Liver (tissue), 9 donors: Measurements from ENCODE around the gene RAB11FIP5. TPM values are rescaled to one million over a fixed set of nuclear protein-coding genes. Genes with fewer than 3 reads are reported as not detected.

Source experiments
- DNase-seq: peaks from one replicate; pipeline ENCODE4 v3.0.0-alpha.2; 2017; ENCODE audit warnings: low spot score
- H3K27ac ChIP-seq, 2 donors: one replicate each; pipeline ENCODE4 v1.7.0; 2013; ENCODE audit warnings: inconsistent platforms in 2 of 2, low read length in 2 of 2, control low read depth in 1 of 2, low read depth in 1 of 2, mild to moderate bottlenecking in 1 of 2
- H3K27me3 ChIP-seq, 4 donors: one replicate each; pipeline versions ENCODE4 v1.6.1 to v1.7.0; 2013; ENCODE audit warnings: low read length in 3 of 4, inconsistent platforms in 1 of 4, mild to moderate bottlenecking in 1 of 4, moderate library complexity in 1 of 4; ENCODE audit not compliant: control insufficient read depth in 4 of 4, insufficient read depth in 4 of 4
- H3K36me3 ChIP-seq, 4 donors: one replicate each; pipeline versions ENCODE4 v1.6.1 to v1.7.0; 2013; ENCODE audit warnings: low read length in 3 of 4, mild to moderate bottlenecking in 3 of 4, low read depth in 1 of 4, moderate library complexity in 1 of 4; ENCODE audit not compliant: control insufficient read depth in 4 of 4, insufficient read depth in 3 of 4
- H3K4me1 ChIP-seq, 4 donors: one replicate each; pipeline versions ENCODE4 v1.6.1 to v1.7.0; 2013; ENCODE audit warnings: low read length in 3 of 4, mild to moderate bottlenecking in 3 of 4, moderate library complexity in 1 of 4; ENCODE audit not compliant: control insufficient read depth in 4 of 4, insufficient read depth in 4 of 4
- H3K4me3 ChIP-seq, 3 donors: one replicate each; pipeline versions ENCODE4 v1.6.1 to v1.7.0; 2013; ENCODE audit warnings: low read length in 3 of 3, control low read depth in 1 of 3, low read depth in 1 of 3, mild to moderate bottlenecking in 1 of 3
- H3K9ac ChIP-seq, 2 donors: one replicate each; pipeline ENCODE4 v1.7.0; 2013; ENCODE audit warnings: low read length in 2 of 2, mild to moderate bottlenecking in 2 of 2, moderate library complexity in 2 of 2, control low read depth in 1 of 2, low read depth in 1 of 2
- H3K9me3 ChIP-seq, 4 donors: one replicate each; pipeline versions ENCODE4 v1.6.1 to v1.7.0; 2013; ENCODE audit warnings: low read length in 3 of 4; ENCODE audit not compliant: control insufficient read depth in 4 of 4
- ATF3 ChIP-seq: IDR thresholded peaks from 2 replicates; pipeline ENCODE4 v1.6.1; 2016; ENCODE audit warnings: antibody characterized with exemption
- CTCF ChIP-seq: fragments of 150-350 bp; IDR thresholded peaks from 2 replicates; pipeline ENCODE4 v1.5.1; 2017; ENCODE audit warnings: improper control_type of control experiment, low read depth, low read length; ENCODE audit not compliant: missing input control
- EGR1 ChIP-seq, 2 donors: IDR thresholded peaks; 2 replicates each; pipeline ENCODE4 v1.6.1; 2016 to 2018; ENCODE audit warnings: antibody characterized with exemption in 2 of 2, low read depth in 2 of 2
- FOXA1 ChIP-seq: IDR thresholded peaks from 2 replicates; pipeline ENCODE4 v1.6.1; 2016; ENCODE audit warnings: antibody characterized with exemption
- GABPA ChIP-seq, 2 donors: IDR thresholded peaks in 1 of 2; conservative IDR thresholded peaks in 1 of 2; 2 replicates each; pipeline ENCODE4 v1.6.1; 2016; ENCODE audit warnings: antibody characterized with exemption in 2 of 2, mild to moderate bottlenecking in 1 of 2, moderate library complexity in 1 of 2
- HNF4A ChIP-seq, 2 donors: conservative IDR thresholded peaks; 2 replicates each; pipeline ENCODE4 v1.6.1; 2016; ENCODE audit warnings: antibody characterized with exemption in 2 of 2, mild to moderate bottlenecking in 2 of 2
- HNF4G ChIP-seq: IDR thresholded peaks from 2 replicates; pipeline ENCODE4 v1.6.1; 2016; ENCODE audit warnings: antibody characterized with exemption
- JUND ChIP-seq, 2 donors: IDR thresholded peaks; 2 replicates each; pipeline ENCODE4 v1.6.1; 2016; ENCODE audit warnings: antibody characterized with exemption in 2 of 2
- MAX ChIP-seq: IDR thresholded peaks from 2 replicates; pipeline ENCODE4 v1.6.1; 2016; ENCODE audit warnings: antibody characterized with exemption
- NR2F2 ChIP-seq: IDR thresholded peaks from 2 replicates; pipeline ENCODE4 v1.6.1; 2016; ENCODE audit warnings: antibody characterized with exemption
- REST ChIP-seq: IDR thresholded peaks from 2 replicates; pipeline ENCODE4 v1.6.1; 2016; ENCODE audit warnings: antibody characterized with exemption, mild to moderate bottlenecking
- RXRA ChIP-seq, 2 donors: IDR thresholded peaks; 2 replicates each; pipeline ENCODE4 v1.6.1; 2017 to 2018; ENCODE audit warnings: antibody characterized with exemption in 2 of 2, mild to moderate bottlenecking in 1 of 2
- SP1 ChIP-seq: IDR thresholded peaks from 2 replicates; pipeline ENCODE4 v1.6.1; 2018; ENCODE audit warnings: antibody characterized with exemption, mild to moderate bottlenecking
- YY1 ChIP-seq: IDR thresholded peaks from 2 replicates; pipeline ENCODE4 v1.6.1; 2016; ENCODE audit warnings: antibody characterized with exemption, mild to moderate bottlenecking
- ZBTB33 ChIP-seq: IDR thresholded peaks from 2 replicates; pipeline ENCODE4 v1.6.1; 2016; ENCODE audit warnings: antibody characterized with exemption
- WGBS: extraction: QIAGEN DNeasy Blood & Tissue Kit; methylation state at CpG from one replicate; pipeline ENCODE4 v1.1.7; 2013; 5-methylcytosine and 5-hydroxymethylcytosine counted together
- polyA plus RNA-seq, 2 donors: library from polyadenylated mRNA; stranded (reverse) in 1 of 2; unstranded in 1 of 2; fragments of 200-250 nt in 1 of 2; fragments of >200 nt in 1 of 2; fragmentation: Nextera tagmentation in 1 of 2; extraction: Ambion mirVana in 1 of 2; gene quantifications; one replicate each; pipeline versions ENCODE4 v1.2.1 to v1.2.3, GENCODE V29; 2013 to 2015
- total RNA-seq, 2 donors: library from RNA; depleted of rRNA; stranded (reverse); fragments of >200 nt; gene quantifications; one replicate each; pipeline ENCODE4 v1.2.3, GENCODE V29; 2014
- donor health status: healthy.
- donor health status: healthy.
- donor health status: healthy.
- donor health status: healthy.
- donor health status: healthy.

RAB11FIP5 gene
- total and polyA plus RNA-seq, 4 donors: 2.8 to 8.1 (median 5.4) TPM

- no peak for DNase-seq
- Histone ChIP-seq H3K27ac (peak overlapping the region; percentile 64 to 77), H3K36me3 (peaks cover 3 to 7% (median 3%) of the 10 kb centered on the region in 4 donors), H3K27me3 (no peaks in the 10 kb centered on the region), H3K9me3 (no peaks in the 10 kb centered on the region), H3K4me3 (no peak overlapping the region), H3K4me1 (peaks cover 29 to 67% (median 53%) of the 10 kb centered on the region in 4 donors), H3K9ac (no peak overlapping the region)
- 95% methylated on average over 11 of the region's 11 CpGs for WGBS
- no peak for TF ChIP-seq NR2F2
- TF ChIP-seq FOXA1: no peak
- TF ChIP-seq REST: no peak
- no peak for TF ChIP-seq ZBTB33
- no peak for TF ChIP-seq CTCF
- no peak for TF ChIP-seq RXRA (IDR thresholded peaks at IDR 0.05)
- no peak for TF ChIP-seq JUND (IDR thresholded peaks at IDR 0.05)
- no peak for TF ChIP-seq EGR1 (IDR thresholded peaks at IDR 0.05; ENCODE audit: low read depth in 2 of 2)
- TF ChIP-seq SP1: no peak
- TF ChIP-seq ATF3: no peak
- TF ChIP-seq GABPA (IDR thresholded peaks at IDR 0.05 in 1 of 2, conservative IDR thresholded peaks at IDR 0.05 in 1 of 2): no peak
- no peak for TF ChIP-seq YY1
- TF ChIP-seq HNF4G: no peak
- TF ChIP-seq MAX: no peak
- no peak for TF ChIP-seq HNF4A (conservative IDR thresholded peaks at IDR 0.05)
Measured at GRCh38 chr2:73036766-73037165, 76.0 kb downstream of the RAB11FIP5 start.
